A673 (cell line): Measurements from ENCODE around the gene HDAC4.

ENCODE experiments used
- EZH2 ChIP-seq: fragments of 200-600 bp; sonication (generic); IDR thresholded peaks from 2 replicates; pipeline ENCODE4 v1.6.1; 2017; ENCODE audit warnings: borderline replicate concordance, low read depth, mild to moderate bottlenecking, mixed read lengths, antibody characterized with exemption, low read length; ENCODE audit not compliant: poor library complexity, severe bottlenecking
- TF ChIP-seq, protein P1 (sequence below): fragments of 300-800, 200-600 bp; sonication (generic); conservative IDR thresholded peaks from 2 replicates; pipeline ENCODE4 v1.5.1; 2017; ENCODE audit warnings: low read depth, mild to moderate bottlenecking, antibody characterized with exemption, low read length, moderate library complexity, mixed read lengths

DNA sequence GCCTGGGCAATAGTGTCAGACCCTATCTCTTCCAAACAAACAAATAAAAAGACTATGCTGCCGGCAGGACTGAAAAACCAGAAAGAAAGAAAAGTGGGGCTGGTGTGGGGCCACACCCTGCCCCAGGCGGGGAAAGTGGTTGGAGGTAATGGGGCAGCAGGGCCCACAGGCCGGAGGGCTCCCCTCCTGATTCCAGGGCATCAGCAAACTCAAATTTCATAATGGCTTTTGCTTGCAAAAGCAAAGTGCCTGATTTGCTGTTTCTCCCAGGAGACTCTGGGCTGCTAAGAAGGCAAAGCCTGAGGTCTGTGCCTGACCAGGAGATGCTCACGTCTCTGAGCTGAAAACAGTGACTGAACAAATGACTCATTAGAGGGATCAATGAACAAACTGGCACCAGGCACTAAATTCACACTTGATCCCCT lies 121.9 kb downstream of the HDAC4 start:
- TF ChIP-seq, protein P1, sequence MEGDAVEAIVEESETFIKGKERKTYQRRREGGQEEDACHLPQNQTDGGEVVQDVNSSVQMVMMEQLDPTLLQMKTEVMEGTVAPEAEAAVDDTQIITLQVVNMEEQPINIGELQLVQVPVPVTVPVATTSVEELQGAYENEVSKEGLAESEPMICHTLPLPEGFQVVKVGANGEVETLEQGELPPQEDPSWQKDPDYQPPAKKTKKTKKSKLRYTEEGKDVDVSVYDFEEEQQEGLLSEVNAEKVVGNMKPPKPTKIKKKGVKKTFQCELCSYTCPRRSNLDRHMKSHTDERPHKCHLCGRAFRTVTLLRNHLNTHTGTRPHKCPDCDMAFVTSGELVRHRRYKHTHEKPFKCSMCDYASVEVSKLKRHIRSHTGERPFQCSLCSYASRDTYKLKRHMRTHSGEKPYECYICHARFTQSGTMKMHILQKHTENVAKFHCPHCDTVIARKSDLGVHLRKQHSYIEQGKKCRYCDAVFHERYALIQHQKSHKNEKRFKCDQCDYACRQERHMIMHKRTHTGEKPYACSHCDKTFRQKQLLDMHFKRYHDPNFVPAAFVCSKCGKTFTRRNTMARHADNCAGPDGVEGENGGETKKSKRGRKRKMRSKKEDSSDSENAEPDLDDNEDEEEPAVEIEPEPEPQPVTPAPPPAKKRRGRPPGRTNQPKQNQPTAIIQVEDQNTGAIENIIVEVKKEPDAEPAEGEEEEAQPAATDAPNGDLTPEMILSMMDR: no peak
- no peak for TF ChIP-seq EZH2
